GM12865 (cell line): ENCODE data around the gene MVP.
A peak's percentile ranks its signal among the peaks of the same experiment; 100 is the strongest.
"Not testable (repeated sequence)": the region's sequence is repeated elsewhere in the genome, so short reads cannot be mapped to it uniquely, and the experiment has no call there.

Source experiments
- DNase-seq: peaks from one replicate; pipeline ENCODE4 v3.0.0; 2010; ENCODE audit warnings: low read depth
- H3K4me3 ChIP-seq: 2 replicates; pipeline ENCODE4 v1.5.1; 2011; ENCODE audit warnings: mild to moderate bottlenecking, low read depth, low read length, control low read depth
- TF ChIP-seq, protein P1 (sequence below): IDR thresholded peaks from 2 replicates; pipeline ENCODE4 v1.5.1; 2011; ENCODE audit warnings: low read length, control low read depth, low read depth, inconsistent platforms; ENCODE audit not compliant: insufficient read depth; ENCODE audit errors: missing control alignments

Gene MVP

DNA sequence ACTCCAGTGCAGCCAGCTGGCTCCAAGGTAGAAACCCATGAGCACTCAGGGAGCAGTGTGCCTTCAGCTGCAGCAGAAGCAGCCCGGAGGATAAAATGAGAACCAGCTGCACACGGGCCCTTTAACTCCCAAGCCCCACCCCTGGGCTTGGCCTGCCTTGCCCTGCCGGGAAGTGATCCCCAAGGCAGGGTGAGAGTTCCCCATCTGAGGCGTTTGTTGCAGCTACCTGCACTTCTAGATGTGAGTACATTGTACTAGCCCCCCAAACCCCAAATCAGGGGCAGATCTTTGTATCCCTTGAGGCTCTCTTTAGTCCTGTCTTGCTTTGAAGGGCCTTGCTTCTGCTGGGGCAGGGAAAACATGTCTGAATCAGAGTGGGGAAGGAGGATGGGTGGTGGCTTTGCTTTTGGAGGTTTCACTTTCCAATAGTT lies at the start of gene MVP:
MVP (plus strand) TSS at position 192 of the 431 bp plus-strand sequence. CDS start 10,088 bp downstream, outside the sequence.
- TF ChIP-seq, protein P1, sequence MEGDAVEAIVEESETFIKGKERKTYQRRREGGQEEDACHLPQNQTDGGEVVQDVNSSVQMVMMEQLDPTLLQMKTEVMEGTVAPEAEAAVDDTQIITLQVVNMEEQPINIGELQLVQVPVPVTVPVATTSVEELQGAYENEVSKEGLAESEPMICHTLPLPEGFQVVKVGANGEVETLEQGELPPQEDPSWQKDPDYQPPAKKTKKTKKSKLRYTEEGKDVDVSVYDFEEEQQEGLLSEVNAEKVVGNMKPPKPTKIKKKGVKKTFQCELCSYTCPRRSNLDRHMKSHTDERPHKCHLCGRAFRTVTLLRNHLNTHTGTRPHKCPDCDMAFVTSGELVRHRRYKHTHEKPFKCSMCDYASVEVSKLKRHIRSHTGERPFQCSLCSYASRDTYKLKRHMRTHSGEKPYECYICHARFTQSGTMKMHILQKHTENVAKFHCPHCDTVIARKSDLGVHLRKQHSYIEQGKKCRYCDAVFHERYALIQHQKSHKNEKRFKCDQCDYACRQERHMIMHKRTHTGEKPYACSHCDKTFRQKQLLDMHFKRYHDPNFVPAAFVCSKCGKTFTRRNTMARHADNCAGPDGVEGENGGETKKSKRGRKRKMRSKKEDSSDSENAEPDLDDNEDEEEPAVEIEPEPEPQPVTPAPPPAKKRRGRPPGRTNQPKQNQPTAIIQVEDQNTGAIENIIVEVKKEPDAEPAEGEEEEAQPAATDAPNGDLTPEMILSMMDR = no peak
- peak within 1 kb of the TSS; percentile 85 for H3K4me3 ChIP-seq
- DNase-seq = peak; percentile 73

DNA sequence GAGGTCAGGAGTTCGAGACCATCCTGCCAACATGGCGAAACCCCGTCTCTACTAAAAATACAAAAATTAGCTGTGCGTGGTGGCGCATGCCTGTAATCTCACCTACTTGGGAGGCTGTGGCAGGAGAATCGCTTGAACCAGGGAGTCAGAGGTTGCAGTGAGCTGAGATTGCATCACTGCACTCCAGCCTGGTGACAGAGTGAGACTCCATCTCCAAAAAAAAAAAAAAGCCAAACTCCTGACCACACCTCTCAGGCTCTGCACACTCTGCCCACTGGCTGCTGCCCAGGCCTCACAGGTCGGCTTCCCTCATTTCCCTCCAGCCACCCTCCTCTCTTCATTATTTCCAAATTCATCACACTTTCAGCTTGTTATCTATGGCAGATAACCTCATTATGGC lies 47.9 kb upstream of the MVP start:
- H3K4me3 ChIP-seq, DNase-seq: not testable (repeated sequence)

DNA sequence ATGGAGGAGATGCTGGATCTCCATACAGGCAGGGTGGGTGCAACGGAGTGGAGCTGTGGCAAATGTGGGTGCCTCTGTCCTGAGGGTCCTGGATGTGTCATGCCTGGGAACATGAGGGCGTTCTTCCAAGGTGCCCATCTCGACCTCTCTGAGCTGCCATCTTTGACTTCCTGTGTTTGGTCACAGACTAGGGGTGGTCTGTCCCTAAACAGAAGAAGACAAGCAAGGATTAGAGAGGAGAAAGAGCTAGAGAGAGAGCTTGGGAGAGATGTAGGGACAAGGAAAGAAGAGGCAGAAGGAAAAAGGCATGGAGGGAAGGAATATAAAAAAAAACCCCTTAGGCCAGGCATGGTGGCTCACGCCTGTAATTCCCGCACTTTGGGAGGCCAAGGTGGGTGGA lies 45.5 kb upstream of the MVP start:
- DNase-seq = no peak
- no peak overlapping the region for H3K4me3 ChIP-seq
- TF ChIP-seq, protein P1 = no peak

DNA sequence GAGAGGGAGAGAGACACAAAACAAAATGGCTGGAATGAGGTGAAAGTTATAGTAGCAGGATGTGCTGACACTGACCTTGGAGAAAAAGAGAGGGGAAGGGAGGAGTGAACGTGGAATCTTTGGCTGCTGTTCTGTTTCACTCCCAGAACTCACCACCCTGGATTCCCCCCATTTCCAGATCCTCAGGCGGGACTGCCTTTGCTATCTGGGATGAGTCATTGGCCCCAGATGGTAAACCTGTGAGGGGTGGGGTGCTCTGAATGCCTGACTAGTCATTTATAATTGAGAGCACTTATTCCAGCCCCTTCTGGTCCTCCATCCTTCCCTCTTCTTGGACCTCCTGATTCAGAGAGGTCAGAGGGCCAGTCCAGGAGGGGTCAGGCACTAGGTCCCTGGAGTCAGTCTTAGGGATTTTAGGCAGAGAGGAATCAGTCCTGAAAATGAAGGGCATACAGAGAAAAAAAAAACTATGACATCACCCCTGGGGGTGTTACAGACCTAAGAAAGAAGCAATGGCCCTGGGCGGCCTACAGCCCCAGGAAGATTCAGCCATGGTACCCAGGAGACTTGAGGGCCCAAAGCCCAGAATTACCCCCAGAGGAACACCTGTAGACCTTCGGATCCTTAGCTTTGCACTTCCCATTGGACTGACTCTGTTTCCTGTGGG lies 44.4 kb upstream of the MVP start:
- no peak for DNase-seq
- TF ChIP-seq, protein P1 = no peak
- H3K4me3 ChIP-seq = no peak overlapping the region

DNA sequence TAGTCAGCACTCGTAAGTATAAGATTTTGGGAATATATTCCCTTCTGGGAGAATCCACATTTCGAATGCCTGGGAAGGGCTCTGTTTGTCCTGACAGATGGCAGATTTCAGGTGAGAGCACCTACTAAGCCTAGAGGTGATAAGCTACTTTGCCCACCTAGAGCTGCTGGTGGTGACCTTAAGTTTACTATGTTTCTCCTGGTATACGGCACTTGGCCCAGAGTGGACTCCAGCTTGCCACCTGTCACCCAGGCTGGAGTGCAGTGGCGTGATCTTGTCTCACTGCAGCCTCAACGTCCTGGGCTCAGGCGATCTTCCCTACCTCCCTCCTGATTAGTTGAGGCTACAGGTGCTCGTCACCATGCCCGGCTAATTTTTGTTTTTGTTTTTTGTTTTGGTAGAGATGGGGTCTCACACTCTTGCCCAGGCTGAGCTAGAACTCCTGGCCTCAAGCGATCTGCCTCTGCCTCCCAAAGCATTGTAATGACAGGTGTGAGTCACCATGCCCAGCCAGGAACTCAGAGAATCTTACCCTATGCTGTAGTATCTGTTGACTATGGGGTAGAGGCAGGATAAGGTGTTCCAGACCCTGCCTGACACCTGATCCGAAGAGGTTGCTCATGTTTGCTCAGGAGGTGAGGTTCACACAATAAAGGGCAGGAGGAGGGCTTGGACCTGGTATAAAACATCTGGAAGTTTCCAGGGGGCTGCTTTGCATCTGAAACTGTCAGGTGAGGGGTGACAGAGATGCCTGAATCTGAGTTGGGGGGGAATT lies 42.5 kb upstream of the MVP start, which contains the start of gene ZG16:
ZG16 (plus strand) TSS at position 681 of the 775 bp plus-strand sequence. CDS start 1,011 bp downstream, outside the sequence.
- TF ChIP-seq, protein P1 = no peak
- no peak within 1 kb of the TSS for H3K4me3 ChIP-seq
- DNase-seq = no peak

DNA sequence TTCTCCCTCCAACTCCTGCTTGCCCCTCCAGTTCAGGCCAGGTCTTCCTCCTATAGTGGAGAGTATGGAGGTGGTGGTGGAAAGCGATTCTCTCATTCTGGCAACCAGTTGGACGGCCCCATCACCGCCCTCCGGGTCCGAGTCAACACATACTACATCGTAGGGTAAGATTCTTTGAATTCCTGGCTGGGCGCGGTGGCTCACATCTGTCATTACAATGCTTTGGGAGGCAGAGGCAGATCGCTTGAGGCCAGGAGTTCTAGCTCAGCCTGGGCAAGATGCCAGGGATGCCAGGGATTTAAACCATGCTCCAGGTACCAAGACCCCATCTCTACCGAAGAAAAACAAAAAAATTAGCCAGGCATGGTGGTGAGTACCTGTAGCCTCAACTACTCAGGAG lies 40.8 kb upstream of the MVP start:
- TF ChIP-seq, protein P1 = no peak
- no peak overlapping the region for H3K4me3 ChIP-seq
- DNase-seq = no peak

DNA sequence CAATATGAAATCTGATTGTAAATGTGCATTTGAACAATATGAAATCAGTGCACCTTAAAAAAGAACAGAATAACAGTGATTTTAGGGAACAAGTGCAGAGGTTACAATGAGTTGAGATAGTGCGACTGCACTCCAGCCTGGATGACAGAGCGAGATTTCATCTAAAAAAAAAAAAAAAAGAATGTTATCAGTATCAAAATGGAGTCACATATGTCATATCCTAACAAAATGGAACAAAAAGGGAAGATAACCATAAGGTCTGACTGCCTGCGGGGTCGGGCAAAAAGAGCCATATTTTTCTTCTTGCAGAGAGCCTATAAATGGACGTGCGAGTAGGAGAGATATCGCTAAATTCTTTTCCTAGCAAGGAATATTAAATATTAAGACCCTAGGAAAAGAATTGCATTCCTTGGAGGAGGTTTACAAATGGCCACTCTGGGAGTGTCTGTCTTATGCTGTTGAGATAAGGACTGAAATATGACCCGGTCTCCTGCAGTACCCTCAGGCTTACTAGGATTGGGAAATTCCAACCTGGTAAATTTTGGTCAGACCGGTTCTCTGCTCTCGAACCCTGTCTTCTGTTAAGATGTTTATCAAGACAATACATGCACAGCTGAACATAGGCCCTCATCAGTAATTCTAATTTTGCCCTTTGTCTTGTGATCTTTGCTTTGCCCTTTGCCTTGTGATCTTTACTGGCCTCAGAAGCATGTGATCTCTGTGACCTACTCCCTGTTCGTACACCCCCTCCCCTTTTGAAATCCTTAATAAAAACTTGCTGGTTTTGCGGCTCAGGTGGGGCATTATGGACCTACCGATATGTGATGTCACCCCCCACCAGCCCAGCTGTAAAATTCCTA lies 36.9 kb upstream of the MVP start:
- not testable (repeated sequence) for DNase-seq, H3K4me3 ChIP-seq
